ENCODE measurements around the gene ANXA11.
A peak's percentile ranks its signal among the peaks of the same experiment; 100 is the strongest.
"Not testable (repeated sequence)": the region's sequence is repeated elsewhere in the genome, so short reads cannot be mapped to it uniquely, and the experiment has no call there.

Gene ANXA11

DNA sequence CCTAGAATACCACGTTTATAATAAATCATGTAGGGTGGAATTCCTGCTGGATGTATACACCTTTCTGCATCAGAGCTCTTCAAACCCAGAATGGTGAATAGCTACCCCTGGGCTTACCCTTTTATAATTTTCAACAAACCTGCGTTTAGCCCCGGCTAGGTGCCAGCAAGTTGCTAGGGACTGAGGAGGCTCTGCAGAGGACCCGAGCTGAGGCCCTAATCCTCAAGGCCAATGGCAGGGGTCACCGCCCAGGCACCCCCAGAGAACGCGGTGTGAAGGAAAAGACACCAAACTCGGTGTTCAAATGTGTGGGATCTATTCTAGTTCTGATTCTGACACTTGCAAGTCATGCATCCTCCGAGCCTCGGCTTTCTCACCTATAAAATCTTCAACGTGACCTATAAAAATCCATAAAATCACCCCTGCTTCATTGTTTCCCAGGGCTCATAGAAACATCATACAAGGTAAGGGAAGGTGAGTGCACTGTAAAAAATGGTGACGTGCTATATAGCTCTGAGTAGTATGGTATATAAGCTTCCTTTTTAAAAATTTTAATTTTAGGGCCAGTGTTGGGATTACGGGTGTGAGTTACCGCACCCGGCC, 2.5 kb upstream of the ANXA11 start:
- no peak for DNase-seq

DNA sequence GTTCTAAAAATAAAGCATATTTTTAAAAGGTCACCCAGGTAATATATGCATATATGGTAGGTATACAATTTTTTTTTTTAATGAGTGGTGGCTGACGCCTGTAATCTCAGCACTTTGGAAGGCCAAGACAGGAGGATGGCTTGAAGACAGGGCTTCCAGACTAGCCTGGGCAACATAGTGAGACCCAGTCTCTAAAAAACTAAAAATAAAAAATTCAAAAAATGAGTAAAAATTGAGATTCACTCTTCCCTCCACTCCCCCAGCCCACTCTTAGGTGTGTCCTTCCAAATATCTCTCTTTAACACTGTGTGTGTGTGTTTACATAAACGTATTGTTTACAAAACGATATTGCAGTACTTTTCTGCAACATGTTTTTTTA, 929 bp upstream of the ANXA11 start:
- no peak for DNase-seq

DNA sequence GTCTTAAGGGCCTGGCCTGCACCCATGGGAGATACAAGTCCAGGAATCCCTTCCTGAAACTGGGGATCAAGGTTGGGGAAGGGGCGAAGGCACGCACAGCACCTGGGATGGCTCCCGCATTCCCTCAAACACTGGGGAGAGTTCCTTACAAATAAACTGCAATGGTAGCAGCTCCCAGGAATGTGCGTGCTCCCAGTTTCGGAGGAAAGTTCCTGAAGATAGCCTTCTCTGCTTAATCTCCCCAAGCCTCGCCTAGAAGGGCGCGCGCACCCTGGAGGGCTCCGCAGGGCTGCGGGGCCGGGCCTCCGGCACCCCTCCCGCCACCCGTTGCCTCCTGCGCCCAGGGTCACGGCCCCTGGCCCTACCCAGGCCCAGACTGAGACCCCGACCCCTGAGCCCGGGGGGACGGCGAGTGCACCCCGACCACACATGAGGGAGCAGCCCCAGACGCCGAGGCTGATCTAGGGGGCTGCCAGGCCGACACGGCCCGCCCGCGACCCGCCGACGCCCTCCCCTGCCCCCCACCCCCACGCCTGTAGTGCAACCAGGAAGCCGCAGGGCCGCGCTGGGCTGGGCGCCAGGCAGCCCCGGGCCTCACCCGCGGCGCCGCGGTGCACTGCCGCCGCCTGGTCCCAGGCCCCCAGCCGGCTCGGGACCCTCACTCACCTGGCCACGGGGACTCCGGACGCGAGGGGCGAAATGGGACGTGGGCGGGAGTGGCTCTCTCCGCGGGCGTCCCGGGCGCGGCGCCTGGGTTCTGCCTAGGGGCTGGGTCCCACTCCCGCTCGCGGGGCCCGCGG, 460 bp downstream of the ANXA11 start:
- DNase-seq = no peak

DNA sequence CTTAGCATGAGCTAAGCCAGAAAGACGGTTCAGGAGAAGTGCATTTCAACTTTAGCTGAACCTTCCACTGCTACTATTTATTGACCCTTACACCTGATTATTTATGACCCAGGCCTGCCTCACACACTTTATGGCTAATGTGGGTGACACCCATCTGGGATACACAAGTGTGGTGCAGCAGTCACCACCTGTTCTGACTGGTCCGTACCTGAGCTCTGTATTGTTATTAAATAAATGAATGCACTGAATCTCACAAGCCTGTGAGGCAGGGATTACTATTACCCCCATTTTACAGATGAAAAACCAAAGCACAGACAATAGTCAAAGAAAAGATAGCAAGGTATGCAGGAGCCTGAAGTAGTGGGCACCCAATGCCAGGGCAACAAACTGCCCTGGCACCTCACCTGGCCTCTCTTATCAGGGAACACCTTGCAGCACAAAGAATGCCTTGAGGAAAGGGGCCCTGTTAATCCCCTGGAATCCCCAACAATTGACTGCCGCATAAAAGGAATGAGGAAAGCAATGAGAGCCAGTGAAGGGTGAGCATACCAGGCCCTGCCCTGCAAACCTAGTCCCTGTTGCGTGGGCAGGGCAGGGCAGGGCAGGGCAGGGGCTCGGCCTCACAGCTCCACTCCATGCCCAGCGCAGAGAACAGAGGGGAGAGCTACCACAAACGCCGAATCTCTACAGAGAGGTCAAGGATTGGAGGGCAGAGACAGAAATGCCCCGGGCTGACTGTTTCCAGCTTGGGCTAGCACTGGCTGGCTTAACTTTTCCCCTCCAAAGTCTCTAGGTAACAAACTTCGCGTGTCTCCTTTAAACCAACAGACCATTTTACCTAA, 1.3 kb downstream of the ANXA11 start:
- DNase-seq = no peak

DNA sequence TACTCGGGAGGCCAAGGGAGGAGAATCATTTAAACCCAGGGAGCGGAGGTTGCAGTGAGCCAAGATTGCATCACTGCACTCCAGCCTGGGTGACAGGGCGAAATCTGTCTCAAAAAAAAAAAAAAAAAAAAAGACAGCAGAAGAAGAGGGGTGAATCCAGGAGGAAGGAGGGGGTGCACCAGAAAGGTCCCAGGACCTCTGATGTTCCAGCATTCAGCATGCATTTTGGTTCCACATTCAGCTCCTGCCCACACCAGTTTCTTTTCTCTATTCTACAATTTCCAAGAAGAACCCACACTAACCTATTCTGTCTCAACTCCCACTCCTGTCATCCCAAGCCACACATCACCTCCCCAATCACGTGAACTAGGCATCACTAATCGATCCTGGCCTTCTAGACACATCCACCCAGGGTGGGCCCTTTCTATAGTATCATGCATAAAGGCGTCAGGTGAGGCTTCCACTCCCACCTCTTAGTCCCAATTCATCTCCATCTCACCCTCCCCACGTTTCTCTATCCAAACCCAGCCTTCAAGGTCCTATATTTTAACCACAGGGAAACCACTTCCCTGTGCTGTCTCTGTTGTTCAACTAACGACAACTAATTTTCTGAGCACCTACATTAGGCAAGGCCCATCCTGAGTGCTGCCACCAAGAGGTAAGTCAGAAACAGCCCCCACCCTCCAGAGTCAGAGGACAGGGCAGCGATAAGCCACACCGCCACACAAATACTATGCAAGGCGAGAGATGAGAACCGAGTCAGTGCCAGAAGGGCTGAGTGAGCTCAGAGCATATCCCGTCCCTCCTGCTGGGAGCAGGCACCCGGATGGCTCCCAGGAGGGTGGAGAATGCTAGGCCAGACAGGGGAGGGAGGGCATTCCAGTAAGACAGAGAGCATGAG, 2.2 kb downstream of the ANXA11 start:
- DNase-seq = no peak

DNA sequence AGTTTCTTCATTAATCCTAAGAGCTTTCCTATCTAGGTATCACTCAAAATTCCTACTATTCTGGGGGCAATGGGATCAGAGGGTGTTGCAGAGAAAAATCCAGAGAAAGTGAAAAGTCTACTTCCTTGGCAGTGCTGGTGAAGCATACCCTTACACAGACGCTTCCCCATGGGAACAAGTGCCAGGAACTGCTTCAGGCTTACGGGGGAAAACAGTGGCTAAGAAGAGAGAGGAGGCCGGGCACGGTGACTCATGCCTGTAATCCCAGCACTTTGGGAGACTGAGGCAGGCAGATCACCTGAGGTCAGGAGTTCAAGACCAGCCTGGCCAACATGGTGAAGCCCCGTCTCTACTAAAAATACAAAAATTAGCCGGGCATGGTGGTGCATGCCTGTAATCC, 2.8 kb downstream of the ANXA11 start:
- DNase-seq = not testable (repeated sequence)

DNA sequence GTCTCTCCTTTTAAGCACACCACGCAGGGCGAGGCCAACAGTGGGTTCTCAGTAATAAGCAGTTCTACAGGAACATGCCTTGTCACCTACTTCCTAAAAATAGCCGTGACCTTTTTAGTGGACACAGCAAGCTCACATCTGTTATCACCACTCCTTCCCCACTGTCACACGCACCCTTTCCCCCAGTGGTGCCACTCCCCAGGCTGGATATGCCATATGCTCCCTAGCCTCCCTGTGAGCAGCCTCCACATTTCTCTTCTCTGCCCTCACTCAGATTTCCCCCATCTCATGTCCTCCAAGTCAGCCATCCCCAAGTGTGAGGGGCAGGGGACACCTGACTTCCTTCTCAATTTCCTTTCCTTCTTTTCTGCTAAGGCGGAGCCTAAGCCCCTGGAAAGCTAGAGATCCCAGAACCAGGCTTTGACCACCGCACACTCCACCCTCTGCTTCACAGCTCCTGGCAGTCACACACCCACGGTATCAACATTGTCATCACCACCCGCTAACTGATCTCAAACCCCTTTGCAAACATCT, 3.7 kb downstream of the ANXA11 start:
- DNase-seq = no peak

DNA sequence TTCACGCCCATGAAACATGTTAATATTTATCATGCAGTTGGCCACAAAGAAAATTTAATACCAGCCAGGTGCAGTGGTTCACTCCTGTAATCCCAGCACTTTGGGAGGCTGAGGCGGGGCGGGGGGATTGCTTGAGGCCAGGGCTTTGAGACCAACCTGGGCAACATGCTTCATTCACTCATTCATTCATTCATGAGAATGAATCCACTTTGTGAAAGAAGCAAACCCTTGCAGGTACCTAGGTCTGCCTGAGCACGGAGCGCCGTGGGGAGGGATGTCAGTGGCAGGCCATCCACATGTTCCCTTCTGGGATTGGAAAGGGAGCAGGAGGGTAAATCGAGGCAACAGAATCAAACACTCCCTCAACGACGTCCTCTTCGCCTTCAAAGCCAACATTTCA, 4.7 kb downstream of the ANXA11 start:
- DNase-seq = no peak

DNA sequence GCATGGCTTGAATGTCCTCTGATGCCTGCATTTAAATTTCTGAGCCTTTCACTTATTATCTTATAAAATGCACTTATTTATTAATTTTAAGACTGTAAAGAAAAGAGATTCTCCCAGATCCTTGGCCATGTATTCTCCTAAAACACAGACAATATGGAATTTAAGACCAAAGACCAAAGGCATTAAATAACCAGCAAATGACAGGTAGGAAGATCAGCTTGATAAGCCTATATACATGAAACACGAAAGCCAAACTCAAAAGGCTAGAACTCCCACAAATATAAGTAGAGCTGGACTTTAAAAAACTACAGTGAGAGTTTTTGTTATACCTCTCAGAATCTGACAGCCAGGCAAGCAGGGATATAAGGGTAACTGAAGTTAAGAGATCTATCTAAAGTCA, 5.1 kb downstream of the ANXA11 start:
- DNase-seq = no peak

DNA sequence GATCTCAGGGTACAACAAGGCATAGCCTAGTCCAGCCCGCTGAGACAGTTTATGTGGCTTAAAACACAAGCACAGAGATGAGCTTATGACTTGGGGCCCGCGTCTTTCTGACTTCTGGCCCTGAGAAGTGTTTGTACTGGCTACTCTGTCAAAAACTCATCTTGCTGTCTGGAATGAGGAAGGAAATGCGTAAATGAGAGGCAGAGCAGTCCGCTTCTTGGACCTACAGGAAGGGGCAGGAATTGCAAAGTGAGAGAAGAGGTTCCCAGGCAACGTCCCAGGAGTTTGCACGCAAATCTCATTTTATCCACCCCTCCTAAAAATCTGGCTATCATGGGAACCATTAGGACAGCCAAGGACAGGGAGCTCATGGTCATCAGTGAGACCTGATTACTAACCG, 5.5 kb downstream of the ANXA11 start:
- peak in 1 of 2 donors; percentile 28 for DNase-seq

DNA sequence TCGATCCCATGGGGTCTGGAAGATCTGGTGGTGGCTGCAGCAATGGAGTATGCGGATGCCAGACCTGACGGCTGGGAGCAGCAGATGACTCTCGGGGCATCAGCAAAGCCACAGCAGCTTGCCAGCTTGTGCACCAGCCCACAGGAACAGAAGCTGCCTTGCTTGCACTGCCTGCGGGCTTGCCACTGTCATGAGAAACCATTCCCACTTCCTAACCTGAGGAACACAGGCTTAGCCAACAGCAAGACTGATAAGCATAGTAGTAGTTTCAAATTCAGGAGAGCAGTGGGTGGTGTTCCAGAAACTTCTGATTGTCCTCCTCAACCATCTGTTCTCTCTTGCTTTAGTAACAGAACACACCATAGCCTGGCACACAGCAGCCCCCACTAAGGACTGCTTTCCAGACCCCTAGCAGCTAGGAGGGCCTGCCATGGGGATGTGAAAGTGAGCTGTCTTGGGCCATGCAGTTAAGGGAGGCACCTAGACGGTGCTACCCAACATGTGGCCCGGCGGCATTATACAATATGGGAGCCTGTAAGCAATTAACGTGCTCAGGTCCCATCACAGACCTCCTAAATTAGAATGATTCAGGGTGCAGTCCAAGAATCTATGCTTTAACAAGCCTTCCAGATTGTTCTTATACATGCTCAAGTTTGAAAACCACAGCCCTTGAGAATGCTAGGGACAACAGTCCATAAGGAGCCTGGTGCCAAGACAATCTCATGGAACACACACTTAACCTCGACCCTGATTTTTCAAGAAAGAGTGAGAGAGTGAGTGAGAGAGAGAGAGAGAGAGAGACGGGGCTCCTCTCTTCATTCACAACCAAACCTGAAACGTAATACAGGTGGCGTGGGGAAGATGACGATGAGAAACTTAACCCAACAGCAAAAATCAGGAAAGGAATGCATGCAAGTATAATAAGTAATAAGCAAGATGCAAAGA, 7.1 kb downstream of the ANXA11 start:
- DNase-seq = peak in 1 of 2 donors; percentile 18

DNA sequence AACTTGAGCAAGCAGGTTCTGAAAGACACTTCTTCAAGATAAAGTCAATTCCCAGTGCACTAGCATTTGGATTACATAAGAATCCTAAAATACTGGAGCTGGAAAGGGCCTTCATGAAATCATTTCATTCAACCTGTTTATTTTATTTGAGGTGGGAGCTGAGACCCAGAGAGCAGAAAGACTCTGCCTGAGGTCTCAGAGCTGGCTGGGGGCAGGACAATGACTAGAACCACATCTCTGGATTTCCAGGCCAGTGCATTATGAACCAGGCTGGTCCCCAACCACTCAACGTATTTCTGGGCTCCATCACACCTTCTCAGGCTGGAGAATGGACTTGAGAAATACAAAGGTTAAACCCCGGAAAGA, 8.4 kb downstream of the ANXA11 start:
- DNase-seq = no peak

DNA sequence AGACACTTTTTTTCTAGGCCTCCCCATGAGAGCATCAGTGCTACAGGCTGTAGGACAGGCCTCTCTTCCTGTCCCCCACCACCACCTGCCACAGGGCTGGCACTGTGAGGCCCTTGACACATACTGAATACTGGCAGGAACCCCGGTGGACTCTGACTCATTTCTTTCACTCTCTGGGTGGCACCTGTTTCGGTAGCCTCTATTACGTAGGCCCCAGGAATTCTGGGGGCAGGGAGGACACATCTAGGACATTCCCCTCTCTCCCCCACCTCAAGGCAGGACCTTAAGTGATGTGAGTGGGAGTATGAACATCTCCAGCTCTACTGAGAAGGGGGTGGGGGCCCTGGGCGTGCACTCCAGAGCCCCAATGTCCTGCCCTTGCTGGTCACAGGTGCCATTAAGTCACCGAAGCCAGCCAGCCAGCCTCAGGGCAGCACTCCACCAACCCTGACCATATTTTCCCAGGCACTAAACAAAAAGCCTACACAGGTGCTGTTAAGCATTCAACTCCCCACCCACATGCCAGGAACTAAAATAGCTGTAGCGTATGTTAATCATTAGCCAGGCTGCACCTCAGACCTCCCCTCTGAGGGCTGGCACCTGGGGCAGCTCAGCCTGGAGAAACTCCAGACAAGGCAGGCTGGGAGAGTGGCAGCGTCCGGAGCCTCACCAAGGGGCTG, 8.9 kb downstream of the ANXA11 start:
- no peak for DNase-seq

DNA sequence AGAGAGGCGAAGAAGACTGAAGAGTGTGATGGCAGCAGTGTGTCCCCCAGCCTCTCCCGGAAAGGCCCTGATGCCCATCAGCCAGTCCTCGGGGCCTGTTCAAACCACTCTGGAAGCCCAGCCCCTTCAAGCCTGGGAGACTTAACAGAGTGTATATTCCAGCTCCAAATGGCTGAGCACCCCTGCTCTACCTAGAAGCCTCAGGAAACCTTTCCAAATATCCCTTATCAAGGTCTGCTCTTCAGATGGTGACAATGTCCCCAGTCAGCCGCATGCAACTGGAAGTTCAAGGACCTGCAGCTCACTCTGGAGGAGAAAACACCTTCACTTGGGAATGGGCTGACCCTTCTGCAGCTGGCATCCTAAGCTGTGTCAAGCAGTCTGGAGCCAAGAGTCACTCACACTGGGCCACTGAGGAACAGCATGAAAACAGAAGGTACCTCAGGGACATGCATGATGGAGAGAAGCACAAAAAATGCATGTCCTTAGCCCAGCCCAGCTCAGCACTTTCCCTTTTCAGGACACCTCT, 10.2 kb downstream of the ANXA11 start:
- DNase-seq = no peak

DNA sequence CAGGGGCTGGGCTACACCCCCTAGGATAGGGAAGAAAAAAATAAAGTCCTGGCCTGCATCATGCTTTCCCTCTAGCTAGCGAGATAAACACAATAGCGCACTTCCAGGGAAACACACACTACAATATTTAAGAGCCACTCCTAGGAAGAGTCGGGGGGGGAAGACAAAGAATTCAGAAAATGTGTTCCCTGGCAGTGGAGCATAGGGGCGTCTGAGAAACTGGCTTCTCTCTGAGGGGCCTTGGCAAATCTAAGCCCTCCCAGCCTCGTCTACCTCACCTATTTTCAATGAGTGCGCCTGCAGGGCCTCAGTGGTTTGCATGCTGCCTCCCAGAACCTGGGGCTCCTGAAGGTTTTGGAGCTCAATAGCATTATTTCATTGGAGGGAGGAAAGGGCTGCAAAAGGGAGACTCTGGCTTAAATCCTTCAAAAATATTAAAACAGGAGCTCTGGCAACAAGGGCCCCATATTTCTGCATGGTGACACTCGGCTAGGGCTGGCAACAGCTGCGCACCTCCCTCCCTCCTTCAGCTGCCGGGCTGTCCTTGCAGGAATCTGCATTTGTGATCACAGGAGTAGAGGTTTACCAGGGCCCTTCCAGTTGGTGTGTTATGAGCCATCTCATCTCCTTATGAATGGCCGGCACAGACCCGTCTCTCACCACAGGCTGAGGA, 10.8 kb downstream of the ANXA11 start:
- no peak for DNase-seq

DNA sequence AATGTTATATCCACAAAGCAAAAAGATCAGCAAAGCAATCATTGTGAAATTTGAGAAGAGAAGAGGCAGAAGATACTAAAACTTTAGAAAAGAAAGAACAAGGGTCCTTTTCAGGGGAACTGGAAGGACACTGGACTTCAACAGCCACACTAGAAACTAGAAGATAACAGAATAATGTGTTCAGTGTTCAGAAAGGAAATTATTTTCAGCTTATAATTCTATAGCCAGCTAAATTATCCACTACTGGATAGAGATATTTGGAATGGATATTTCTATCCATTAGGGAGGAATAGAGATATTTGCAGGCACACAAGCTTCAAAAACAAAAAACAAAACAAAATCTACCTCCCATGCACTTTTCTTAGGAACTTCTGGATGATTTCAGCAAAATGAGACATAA, 12.8 kb downstream of the ANXA11 start:
- DNase-seq = no peak

DNA sequence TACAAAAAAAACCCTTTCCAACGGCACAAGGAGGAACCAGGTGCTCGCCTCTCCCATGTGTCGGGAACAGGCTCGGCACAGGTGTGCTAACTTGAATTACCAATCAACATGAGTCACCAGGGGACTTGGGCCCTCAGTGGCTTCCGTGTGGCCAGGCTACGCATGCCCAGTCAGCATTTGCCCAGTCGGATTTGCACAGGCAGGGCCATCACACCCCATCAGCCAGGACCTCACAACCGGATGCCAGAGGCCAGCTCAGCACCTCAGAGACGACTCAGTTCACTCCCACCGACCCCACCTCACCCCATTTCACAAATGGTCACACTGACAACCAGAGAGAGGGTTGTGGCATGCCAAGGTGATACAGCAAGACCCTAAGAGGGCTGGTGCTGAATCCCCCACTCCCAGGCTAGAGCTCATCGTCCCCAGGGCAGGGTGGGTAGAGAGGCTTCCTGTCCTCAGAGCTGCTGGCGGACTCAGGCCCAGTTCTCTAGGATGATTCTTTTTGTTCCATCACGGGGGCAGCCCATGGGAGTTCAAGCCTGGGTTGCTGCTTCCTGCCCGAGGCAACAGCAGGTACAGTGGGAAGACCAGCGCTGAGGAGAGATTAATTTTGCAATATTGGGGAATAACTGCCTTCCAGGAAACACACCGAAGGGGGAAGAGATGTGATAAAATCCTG, 13.6 kb downstream of the ANXA11 start:
- no peak for DNase-seq

DNA sequence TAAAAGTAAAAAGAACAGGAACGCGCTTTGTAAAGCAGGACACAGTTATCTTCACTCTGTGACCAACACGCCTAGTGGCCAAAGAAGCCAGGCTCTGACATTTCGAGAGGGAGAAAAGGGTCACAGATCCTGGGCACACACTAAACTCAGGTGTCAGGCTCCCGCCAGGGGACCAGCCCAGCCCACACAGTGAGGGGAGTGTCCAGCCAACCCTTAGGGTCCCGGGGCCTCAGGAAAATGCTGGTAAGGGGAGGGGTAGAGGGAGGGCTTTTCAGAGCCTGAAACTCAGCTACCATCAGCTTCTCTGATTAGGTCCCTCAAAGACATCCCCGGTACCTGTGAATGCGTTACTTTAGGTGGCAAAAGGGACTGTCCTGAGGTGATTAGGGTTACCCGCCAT, 16.6 kb downstream of the ANXA11 start:
- no peak for DNase-seq

Data from hippocampal formation (tissue), 2 donors.